Measurements from ENCODE around the gene NDEL1.

The NDEL1 gene

GRCh38 chr17:8409966-8410882, 25.5 kb upstream of the NDEL1 start:
- H3K4me3 ChIP-seq (ENCODE audit: insufficient read depth in 1 of 2, low read depth in 1 of 2, low read length in 2 of 2) = no peak overlapping the region
- H3K23ac ChIP-seq (ENCODE audit: low read length in 2 of 2) = no peak overlapping the region
- H4K91ac ChIP-seq (ENCODE audit: low read length) = no peak overlapping the region
- peak overlapping the region; percentile 19 for H4K8ac ChIP-seq (ENCODE audit: low read length)
- peak; percentile 86 for DNase-seq
- no peak overlapping the region for H3K4ac ChIP-seq (ENCODE audit: low read depth in 1 of 2, low read length in 2 of 2)
- no peak overlapping the region for H3K27ac ChIP-seq (ENCODE audit: low read length, poor library complexity, severe bottlenecking)
- WGBS = 34% methylated on average over 19 of the region's 19 CpGs
- peak overlapping the region; percentile 3 for H3K9ac ChIP-seq (ENCODE audit: low read length)
- no peaks in the 10 kb centered on the region for H3K36me3 ChIP-seq (ENCODE audit: control insufficient read depth in 1 of 2, insufficient read depth in 2 of 2, low read depth in 1 of 2, low read length in 2 of 2)
- no peaks in the 10 kb centered on the region for H3K79me1 ChIP-seq (replicated peaks; ENCODE audit: low read length, poor library complexity, severe bottlenecking)
- H3K4me1 ChIP-seq (ENCODE audit: control insufficient read depth, insufficient read depth, low read depth, low read length) = peaks cover 5% of the 10 kb centered on the region
- H3K14ac ChIP-seq (ENCODE audit: low read length in 2 of 2) = no peak overlapping the region
- no peak overlapping the region for H3K18ac ChIP-seq (ENCODE audit: low read depth in 1 of 2, low read length in 2 of 2)
- no peak overlapping the region for H2AK5ac ChIP-seq (ENCODE audit: low read length, severe bottlenecking)
- H3K9me3 ChIP-seq (ENCODE audit: control insufficient read depth, low read length) = no peaks in the 10 kb centered on the region
- no peak overlapping the region for H2BK12ac ChIP-seq (ENCODE audit: low read length in 2 of 2)
- H2BK5ac ChIP-seq (ENCODE audit: low read depth, low read length, poor library complexity, severe bottlenecking) = no peak overlapping the region
- no peak overlapping the region for H2BK120ac ChIP-seq (ENCODE audit: low read depth, low read length)
- peaks cover 0 to 8% of the 10 kb centered on the region in 2 experiments for H3K27me3 ChIP-seq (ENCODE audit: control insufficient read depth in 1 of 2, insufficient read depth in 1 of 2, low read length in 2 of 2)
- no peak overlapping the region for H2AFZ ChIP-seq (ENCODE audit: low read depth, low read length)
- no peak overlapping the region for H2BK15ac ChIP-seq (ENCODE audit: low read depth, poor library complexity, severe bottlenecking)
- H3K4me2 ChIP-seq (ENCODE audit: low read length, poor library complexity, severe bottlenecking) = no peak overlapping the region

- Histone ChIP-seq H3K4me3 (ENCODE audit: insufficient read depth in 1 of 2, low read depth in 1 of 2, low read length in 2 of 2) (no peak overlapping the region), H3K36me3 (ENCODE audit: control insufficient read depth in 1 of 2, insufficient read depth in 2 of 2, low read depth in 1 of 2, low read length in 2 of 2) (no peaks in the 10 kb centered on the region), H3K4me1 (ENCODE audit: control insufficient read depth, insufficient read depth, low read depth, low read length) (peaks cover 3% of the 10 kb centered on the region), H3K27me3 (ENCODE audit: control insufficient read depth in 1 of 2, insufficient read depth in 1 of 2, low read length in 2 of 2) (peaks cover 0 to 8% of the 10 kb centered on the region in 2 experiments), H3K4ac (ENCODE audit: low read depth in 1 of 2, low read length in 2 of 2) (no peak overlapping the region), H3K23ac (ENCODE audit: low read length in 2 of 2) (no peak overlapping the region), H2BK5ac (ENCODE audit: low read depth, low read length, poor library complexity, severe bottlenecking) (no peak overlapping the region), H2BK120ac (ENCODE audit: low read depth, low read length) (no peak overlapping the region), H3K9ac (ENCODE audit: low read length) (no peak overlapping the region), H4K8ac (ENCODE audit: low read length) (no peak overlapping the region), H2AK5ac (ENCODE audit: low read length, severe bottlenecking) (no peak overlapping the region), H3K14ac (ENCODE audit: low read length in 2 of 2) (no peak overlapping the region), H2AFZ (ENCODE audit: low read depth, low read length) (no peak overlapping the region), H3K27ac (ENCODE audit: low read length, poor library complexity, severe bottlenecking) (no peak overlapping the region), H4K91ac (ENCODE audit: low read length) (no peak overlapping the region), H3K9me3 (ENCODE audit: control insufficient read depth, low read length) (no peaks in the 10 kb centered on the region), H3K4me2 (ENCODE audit: low read length, poor library complexity, severe bottlenecking) (no peak overlapping the region), H2BK12ac (ENCODE audit: low read length in 2 of 2) (no peak overlapping the region), H3K79me1 (replicated peaks; ENCODE audit: low read length, poor library complexity, severe bottlenecking) (no peaks in the 10 kb centered on the region), H2BK15ac (ENCODE audit: low read depth, poor library complexity, severe bottlenecking) (no peak overlapping the region), H3K18ac (ENCODE audit: low read depth in 1 of 2, low read length in 2 of 2) (no peak overlapping the region)
- DNase-seq = no peak
- 89% methylated on average over 1 of the region's 1 CpG for WGBS
Measured at GRCh38 chr17:8410883-8411238, 24.8 kb upstream of the NDEL1 start.

- no peak overlapping the region for H3K14ac ChIP-seq (ENCODE audit: low read length in 2 of 2)
- H3K4me2 ChIP-seq (ENCODE audit: low read length, poor library complexity, severe bottlenecking) = no peak overlapping the region
- no peaks in the 10 kb centered on the region for H3K9me3 ChIP-seq (ENCODE audit: control insufficient read depth, low read length)
- H2BK5ac ChIP-seq (ENCODE audit: low read depth, low read length, poor library complexity, severe bottlenecking) = no peak overlapping the region
- DNase-seq = peak; percentile 42
- no peak overlapping the region for H3K27ac ChIP-seq (ENCODE audit: low read length, poor library complexity, severe bottlenecking)
- no peaks in the 10 kb centered on the region for H3K79me1 ChIP-seq (replicated peaks; ENCODE audit: low read length, poor library complexity, severe bottlenecking)
- H4K91ac ChIP-seq (ENCODE audit: low read length) = no peak overlapping the region
- no peak overlapping the region for H2AFZ ChIP-seq (ENCODE audit: low read depth, low read length)
- H3K18ac ChIP-seq (ENCODE audit: low read depth in 1 of 2, low read length in 2 of 2) = no peak overlapping the region
- H3K27me3 ChIP-seq (ENCODE audit: control insufficient read depth in 1 of 2, insufficient read depth in 1 of 2, low read length in 2 of 2) = peaks cover 7 to 9% of the 10 kb centered on the region in 2 experiments
- no peak overlapping the region for H3K4me3 ChIP-seq (ENCODE audit: insufficient read depth in 1 of 2, low read depth in 1 of 2, low read length in 2 of 2)
- WGBS = 90% methylated on average over 4 of the region's 5 CpGs
- H3K4me1 ChIP-seq (ENCODE audit: control insufficient read depth, insufficient read depth, low read depth, low read length) = peaks cover 3% of the 10 kb centered on the region
- no peak overlapping the region for H2BK15ac ChIP-seq (ENCODE audit: low read depth, poor library complexity, severe bottlenecking)
- H3K9ac ChIP-seq (ENCODE audit: low read length) = no peak overlapping the region
- H3K23ac ChIP-seq (ENCODE audit: low read length in 2 of 2) = no peak overlapping the region
- no peak overlapping the region for H2BK120ac ChIP-seq (ENCODE audit: low read depth, low read length)
- no peak overlapping the region for H3K4ac ChIP-seq (ENCODE audit: low read depth in 1 of 2, low read length in 2 of 2)
- H3K36me3 ChIP-seq (ENCODE audit: control insufficient read depth in 1 of 2, insufficient read depth in 2 of 2, low read depth in 1 of 2, low read length in 2 of 2) = no peaks in the 10 kb centered on the region
- H4K8ac ChIP-seq (ENCODE audit: low read length) = no peak overlapping the region
- no peak overlapping the region for H2AK5ac ChIP-seq (ENCODE audit: low read length, severe bottlenecking)
- no peak overlapping the region for H2BK12ac ChIP-seq (ENCODE audit: low read length in 2 of 2)
Measured at GRCh38 chr17:8412089-8412488, 23.6 kb upstream of the NDEL1 start.

- H2AFZ ChIP-seq (ENCODE audit: low read depth, low read length) = no peak overlapping the region
- no peak overlapping the region for H3K4me3 ChIP-seq (ENCODE audit: insufficient read depth in 1 of 2, low read depth in 1 of 2, low read length in 2 of 2)
- peaks cover 2% of the 10 kb centered on the region for H3K4me1 ChIP-seq (ENCODE audit: control insufficient read depth, insufficient read depth, low read depth, low read length)
- no peaks in the 10 kb centered on the region for H3K79me1 ChIP-seq (replicated peaks; ENCODE audit: low read length, poor library complexity, severe bottlenecking)
- no peak for DNase-seq
- no peak overlapping the region for H3K23ac ChIP-seq (ENCODE audit: low read length in 2 of 2)
- no peak overlapping the region for H2BK15ac ChIP-seq (ENCODE audit: low read depth, poor library complexity, severe bottlenecking)
- no peaks in the 10 kb centered on the region for H3K36me3 ChIP-seq (ENCODE audit: control insufficient read depth in 1 of 2, insufficient read depth in 2 of 2, low read depth in 1 of 2, low read length in 2 of 2)
- no peak overlapping the region for H4K91ac ChIP-seq (ENCODE audit: low read length)
- no peak overlapping the region for H3K4ac ChIP-seq (ENCODE audit: low read depth in 1 of 2, low read length in 2 of 2)
- no peak overlapping the region for H3K4me2 ChIP-seq (ENCODE audit: low read length, poor library complexity, severe bottlenecking)
- 79% methylated on average over 2 of the region's 4 CpGs for WGBS
- no peak overlapping the region for H2BK12ac ChIP-seq (ENCODE audit: low read length in 2 of 2)
- no peak overlapping the region for H2AK5ac ChIP-seq (ENCODE audit: low read length, severe bottlenecking)
- H3K27me3 ChIP-seq (ENCODE audit: control insufficient read depth in 1 of 2, insufficient read depth in 1 of 2, low read length in 2 of 2) = peaks cover 13 to 20% of the 10 kb centered on the region in 2 experiments
- no peak overlapping the region for H3K18ac ChIP-seq (ENCODE audit: low read depth in 1 of 2, low read length in 2 of 2)
- no peak overlapping the region for H3K14ac ChIP-seq (ENCODE audit: low read length in 2 of 2)
- H2BK5ac ChIP-seq (ENCODE audit: low read depth, low read length, poor library complexity, severe bottlenecking) = no peak overlapping the region
- no peak overlapping the region for H3K9ac ChIP-seq (ENCODE audit: low read length)
- no peak overlapping the region for H3K27ac ChIP-seq (ENCODE audit: low read length, poor library complexity, severe bottlenecking)
- H2BK120ac ChIP-seq (ENCODE audit: low read depth, low read length) = no peak overlapping the region
- no peaks in the 10 kb centered on the region for H3K9me3 ChIP-seq (ENCODE audit: control insufficient read depth, low read length)
- H4K8ac ChIP-seq (ENCODE audit: low read length) = no peak overlapping the region
Measured at GRCh38 chr17:8413328-8413727, 22.4 kb upstream of the NDEL1 start.

Data from mesenchymal stem cell (in vitro differentiated cells and primary cell).